Testis (tissue), 2 donors: ENCODE data around the gene ACSS2.

Experiments used
- POLR2A ChIP-seq: fragments of 450-650 bp; IDR thresholded peaks from one replicate; pipeline ENCODE4 v1.6.1; 2017; ENCODE audit warnings: antibody characterized with exemption, mild to moderate bottlenecking, moderate library complexity
- TF ChIP-seq, protein P1 (sequence below), 3 experiments: fragments of 450-650 bp in 2 of 3; fragments of 200-600 bp in 1 of 3; sonication (generic) in 1 of 3; IDR thresholded peaks; one replicate each; pipeline ENCODE4 v1.5.1; 2016 to 2019; ENCODE audit warnings: antibody characterized with exemption in 3 of 3, mild to moderate bottlenecking in 2 of 3, moderate library complexity in 1 of 3

DNA sequence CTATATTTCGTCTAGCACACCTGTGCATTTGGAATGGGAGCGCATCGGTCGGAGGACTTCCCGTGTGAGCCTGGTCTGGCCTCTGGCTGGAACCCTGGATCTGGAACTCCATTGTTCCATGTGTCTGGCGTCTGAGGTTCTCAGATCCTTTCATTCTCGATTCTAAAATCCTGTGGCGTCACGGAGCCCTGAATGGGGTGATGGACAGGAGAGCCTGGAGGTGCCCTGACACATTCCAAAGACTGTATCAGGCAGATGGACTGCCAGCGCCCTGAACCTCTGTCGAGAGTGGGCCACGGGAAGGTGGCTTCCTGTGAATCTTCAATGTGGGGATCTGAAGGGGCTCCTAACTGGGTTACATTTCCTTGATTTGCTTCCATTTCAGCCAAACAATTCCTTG, 99.9 kb downstream of the ACSS2 start:
- TF ChIP-seq, protein P1, sequence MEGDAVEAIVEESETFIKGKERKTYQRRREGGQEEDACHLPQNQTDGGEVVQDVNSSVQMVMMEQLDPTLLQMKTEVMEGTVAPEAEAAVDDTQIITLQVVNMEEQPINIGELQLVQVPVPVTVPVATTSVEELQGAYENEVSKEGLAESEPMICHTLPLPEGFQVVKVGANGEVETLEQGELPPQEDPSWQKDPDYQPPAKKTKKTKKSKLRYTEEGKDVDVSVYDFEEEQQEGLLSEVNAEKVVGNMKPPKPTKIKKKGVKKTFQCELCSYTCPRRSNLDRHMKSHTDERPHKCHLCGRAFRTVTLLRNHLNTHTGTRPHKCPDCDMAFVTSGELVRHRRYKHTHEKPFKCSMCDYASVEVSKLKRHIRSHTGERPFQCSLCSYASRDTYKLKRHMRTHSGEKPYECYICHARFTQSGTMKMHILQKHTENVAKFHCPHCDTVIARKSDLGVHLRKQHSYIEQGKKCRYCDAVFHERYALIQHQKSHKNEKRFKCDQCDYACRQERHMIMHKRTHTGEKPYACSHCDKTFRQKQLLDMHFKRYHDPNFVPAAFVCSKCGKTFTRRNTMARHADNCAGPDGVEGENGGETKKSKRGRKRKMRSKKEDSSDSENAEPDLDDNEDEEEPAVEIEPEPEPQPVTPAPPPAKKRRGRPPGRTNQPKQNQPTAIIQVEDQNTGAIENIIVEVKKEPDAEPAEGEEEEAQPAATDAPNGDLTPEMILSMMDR (IDR thresholded peaks at IDR 0.05): no peak
- TF ChIP-seq POLR2A: no peak
